Activated naive CD4-positive, alpha-beta T cell (primary cell): ENCODE data around the gene KMT2C.

Experiments used
- DNase-seq, 4 experiments: peaks; one replicate each; lab custom pipeline; 2025; lab: John Stamatoyannopoulos, UW

The KMT2C gene

GRCh38 chr7:152140560-152140959, 295.2 kb downstream of the KMT2C start:
- DNase-seq = no peak

DNA sequence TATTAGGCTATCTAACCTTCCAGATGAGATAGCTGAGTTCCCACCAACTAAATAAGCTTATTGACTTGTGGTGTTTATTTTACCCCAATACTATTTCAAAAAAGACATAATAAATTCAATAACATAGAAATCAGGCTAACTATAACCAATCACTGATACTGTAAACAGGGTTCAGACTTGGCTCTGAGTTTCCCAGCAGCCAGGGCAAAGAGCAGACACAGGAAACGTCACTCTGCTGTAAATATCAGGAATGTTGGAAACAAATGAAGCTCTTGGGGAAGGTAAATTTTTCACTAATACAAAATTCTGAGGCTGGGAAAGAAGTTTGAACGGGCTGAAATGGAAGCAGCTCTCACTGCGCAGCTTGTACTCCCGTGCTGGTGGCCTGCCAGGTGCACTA, 295.7 kb downstream of the KMT2C start:
- DNase-seq = no peak

DNA sequence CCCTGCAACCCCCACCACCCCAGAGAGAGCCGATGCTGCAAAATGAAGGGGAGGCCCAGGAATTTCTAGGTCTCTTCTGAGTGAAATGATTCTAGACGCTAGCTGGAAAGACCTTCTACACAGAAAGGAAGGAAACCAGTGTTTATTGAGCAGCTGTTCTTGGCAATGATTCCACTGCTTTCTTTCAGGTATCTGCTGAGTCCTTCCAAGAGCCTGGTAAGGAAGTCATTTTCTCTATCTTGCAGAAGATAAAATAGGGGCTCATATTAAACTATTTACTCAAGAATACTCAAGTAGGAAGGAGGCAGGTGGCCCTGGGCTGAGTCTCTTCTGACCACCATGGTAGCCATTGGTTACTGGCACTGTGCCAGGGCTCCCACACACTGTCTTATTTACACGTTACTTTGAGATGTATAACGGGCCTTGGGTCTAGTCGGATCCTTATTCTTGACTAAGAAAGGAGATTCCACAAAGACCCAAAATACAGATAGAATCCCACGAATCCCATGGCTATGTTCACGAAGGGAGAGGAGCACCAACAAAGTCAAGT, 298.3 kb downstream of the KMT2C start:
- DNase-seq = no peak

DNA sequence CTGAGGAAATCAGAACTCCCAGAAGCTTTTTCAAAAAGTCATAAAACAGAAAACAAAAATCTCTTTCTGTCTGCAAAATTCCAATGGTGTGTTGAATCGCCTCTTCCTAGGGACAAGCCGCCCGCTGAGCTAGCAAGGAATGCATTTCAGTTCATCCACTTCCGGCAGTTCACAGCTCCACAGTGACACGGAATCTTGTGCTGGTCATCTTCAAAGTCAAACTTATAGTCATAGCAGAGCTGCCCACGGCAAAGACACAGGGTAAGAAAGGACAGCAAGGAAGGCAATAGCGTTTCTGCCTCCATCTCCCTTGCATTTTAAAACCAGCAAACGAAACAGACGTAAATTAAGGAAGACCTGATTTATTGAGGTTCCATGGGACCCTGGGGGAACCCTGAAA, 299.1 kb downstream of the KMT2C start:
- DNase-seq = no peak

- no peak for DNase-seq
Observed at GRCh38 chr7:152133804-152134203, 302.0 kb downstream of the KMT2C start.

GRCh38 chr7:152132812-152133211, 303.0 kb downstream of the KMT2C start:
- no peak for DNase-seq

- DNase-seq = no peak
Observed at GRCh38 chr7:152131981-152132494, 303.8 kb downstream of the KMT2C start.

DNA sequence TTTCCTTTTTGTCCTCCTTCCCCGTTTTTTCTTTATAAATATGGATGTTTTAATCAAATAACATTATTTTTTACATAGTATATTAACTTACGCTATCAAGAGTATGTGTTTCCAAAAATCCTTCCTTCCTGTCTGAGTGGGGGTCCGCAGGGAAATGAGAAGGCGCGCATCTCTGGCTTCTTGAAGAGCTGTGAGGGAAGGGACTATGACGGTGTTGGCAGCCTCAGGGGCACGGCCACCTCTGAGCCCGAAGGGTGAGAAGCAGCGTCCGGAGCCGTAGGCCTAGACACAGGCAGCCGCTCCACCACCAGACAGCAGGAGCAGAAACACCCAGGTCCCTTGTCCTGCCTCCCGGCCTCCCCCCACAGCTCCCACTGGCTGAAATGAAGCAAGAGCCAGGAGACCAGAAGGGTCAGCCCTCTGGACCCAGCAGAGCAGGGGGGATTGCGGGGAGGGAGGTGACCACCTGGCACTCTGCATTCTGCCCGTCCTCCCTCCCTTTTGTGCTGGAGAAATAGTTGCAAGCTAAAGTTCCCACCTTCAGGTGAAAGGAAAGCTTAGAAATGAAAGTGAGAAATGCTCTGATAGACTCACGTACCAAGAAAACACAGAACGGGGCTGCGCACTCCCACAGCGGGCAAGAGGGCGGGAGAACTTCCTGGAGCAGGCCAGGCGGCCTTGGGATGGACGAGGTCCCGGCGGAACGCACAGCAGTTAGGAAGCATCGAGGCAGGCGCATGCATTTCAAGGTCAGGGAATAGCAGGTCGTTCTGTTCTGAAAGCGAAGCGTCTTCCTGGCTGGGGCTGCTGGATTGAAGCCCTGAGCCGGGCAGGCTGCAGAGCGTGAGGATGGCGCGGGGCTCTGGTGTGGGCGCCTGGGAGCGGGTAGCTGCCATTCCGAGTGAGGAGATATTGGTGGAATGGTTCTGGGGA, 304.9 kb downstream of the KMT2C start:
- no peak for DNase-seq

GRCh38 chr7:152129682-152130081, 306.1 kb downstream of the KMT2C start:
- DNase-seq = no peak

DNA sequence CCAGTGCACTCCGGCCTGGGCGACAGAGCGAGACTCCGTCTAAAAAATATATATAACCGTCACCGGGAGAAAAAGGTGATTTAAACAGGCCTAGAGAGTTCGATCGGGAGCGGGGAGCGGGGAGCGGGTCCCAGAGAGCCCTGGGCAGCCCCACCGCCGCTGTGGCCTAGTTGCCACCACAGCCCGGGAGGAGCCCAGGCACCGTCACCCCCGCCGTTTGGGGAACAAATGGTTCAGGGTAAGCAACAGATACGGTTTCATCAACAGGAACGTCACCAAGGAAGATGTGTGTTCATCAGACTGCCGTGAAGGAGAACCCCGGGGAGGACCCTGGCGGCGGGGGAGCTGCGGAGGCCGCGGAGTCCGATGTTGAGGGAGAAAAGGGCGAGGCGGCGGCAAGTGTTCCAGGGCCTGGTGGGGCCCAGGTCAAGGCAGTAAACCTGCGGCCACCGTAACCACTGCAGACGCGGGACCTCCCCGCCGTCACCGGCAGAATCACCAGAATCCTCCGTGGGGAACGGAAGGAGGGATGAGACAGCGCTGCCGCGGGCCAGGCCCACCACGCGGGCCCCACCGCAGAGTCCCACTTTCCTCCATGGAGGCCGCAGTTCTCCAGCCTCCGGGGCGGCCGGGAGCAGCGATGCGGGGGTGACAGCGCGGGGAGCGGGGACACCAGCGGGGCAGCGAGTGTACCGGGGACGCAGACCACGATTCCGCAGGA, 306.9 kb downstream of the KMT2C start:
- no peak for DNase-seq

DNA sequence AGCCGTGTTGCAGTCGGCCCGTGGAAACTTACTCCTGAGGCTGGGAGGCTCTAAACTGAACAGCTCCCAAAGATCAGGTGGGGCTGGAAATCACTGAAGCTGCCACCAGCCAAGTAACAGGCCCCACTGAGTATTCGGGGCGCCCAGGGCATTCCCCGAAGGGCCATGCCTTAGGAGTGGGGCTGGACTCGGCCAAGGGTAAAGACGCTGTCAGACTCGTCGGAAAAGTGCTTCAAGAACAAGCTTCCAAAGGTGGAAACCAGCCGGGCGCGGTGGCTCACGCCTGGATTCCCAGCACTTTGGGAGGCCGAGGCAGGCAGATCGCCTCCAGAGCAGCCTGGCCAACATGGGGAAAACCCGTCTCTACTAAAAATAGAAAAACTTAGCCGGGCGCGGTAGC, 307.6 kb downstream of the KMT2C start:
- no peak for DNase-seq

DNA sequence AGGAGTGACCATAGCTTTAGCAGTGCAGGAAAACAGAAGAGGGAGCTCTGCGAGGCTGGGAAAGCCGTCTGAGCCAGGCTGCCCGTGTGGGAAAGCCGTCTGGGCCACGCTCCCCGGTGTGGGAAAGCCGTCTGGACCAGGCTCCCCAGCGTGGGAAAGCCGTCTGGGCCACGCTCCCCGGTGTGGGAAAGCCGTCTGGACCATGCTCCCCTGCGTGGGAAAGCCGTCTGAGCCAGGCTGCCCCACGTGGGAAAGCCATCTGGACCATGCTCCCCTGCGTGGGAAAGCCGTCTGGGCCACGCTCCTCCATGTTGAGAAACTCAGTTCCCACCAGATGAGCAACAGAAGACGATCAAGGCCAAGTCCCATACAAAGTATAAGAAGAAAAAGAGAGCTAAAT, 308.6 kb downstream of the KMT2C start:
- no peak for DNase-seq

- no peak for DNase-seq
Observed at GRCh38 chr7:152126741-152127140, 309.1 kb downstream of the KMT2C start.

DNA sequence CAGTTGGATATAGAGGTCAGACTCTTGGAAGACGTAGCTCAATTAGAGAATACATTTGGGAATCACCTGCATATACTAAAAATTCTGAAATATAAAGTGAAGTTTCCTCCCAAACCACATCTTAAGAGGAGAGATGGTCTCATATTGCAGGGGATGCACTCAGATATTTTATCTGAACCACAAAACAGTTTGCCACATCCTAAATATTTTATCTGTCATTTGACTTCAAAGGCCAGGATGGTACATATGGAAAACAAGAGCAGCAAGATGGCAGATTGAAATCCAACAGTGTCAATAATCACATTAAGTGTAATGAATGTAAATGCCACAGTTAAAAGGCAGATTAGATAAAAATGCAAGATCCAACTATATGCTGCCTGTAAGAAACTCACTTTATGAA, 313.3 kb downstream of the KMT2C start:
- DNase-seq = no peak

DNA sequence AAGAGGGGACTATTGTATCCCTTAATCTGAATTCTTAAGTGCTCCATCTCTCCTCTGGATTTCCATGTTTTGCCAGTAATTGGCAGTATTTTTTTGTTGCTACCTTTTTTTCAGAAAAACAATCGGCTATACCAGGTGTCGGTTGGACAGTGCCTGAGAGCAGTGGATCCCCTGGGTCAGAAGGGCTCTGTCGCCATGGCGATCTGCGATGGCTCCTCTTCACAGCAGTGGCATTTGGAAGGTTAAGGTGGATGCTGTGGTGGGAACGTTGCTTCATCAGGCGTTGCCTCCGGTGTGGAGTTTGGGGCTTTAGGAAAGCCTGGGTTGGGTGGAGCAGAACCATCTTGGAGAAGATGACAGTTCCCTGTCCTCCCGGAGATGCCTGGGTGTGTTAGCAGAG, 314.4 kb downstream of the KMT2C start:
- DNase-seq = no peak

DNA sequence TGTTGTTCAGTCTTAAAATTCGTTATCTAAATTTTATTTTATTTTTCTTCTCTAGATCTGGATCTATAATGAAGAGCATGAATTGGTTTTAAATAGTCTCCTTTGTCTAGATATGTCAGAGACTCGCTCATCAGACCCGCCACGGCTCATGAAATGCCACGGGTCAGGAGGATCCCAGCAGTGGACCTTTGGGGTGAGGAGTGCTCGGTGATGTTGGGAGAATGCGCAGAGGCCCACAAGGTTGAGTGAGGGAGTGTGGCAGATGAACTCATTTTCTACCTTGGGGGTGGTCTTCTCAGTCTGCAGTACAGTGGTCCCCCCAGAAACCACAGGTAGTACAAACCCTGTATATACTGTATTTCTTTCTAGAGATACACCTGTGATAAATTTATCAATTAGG, 315.0 kb downstream of the KMT2C start:
- no peak for DNase-seq

DNA sequence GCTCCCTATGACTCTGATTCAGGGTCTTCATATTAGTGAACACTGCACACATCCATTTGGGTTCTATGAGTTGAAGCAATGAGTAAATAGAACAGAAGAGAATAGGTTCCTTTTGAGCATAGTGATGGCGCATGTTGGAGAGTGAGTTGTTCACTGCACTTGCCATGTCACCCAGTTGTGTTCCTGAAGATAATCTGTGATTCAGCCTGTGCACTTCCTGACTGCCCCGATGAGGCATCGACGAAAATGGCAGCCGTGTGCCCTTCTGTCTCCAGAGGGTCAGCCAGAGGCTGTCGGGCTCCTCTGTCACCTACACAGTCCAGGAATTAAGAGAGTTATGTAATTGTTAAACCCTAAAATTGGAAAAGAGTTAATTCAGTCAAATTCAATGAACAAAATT, 315.6 kb downstream of the KMT2C start:
- no peak for DNase-seq

DNA sequence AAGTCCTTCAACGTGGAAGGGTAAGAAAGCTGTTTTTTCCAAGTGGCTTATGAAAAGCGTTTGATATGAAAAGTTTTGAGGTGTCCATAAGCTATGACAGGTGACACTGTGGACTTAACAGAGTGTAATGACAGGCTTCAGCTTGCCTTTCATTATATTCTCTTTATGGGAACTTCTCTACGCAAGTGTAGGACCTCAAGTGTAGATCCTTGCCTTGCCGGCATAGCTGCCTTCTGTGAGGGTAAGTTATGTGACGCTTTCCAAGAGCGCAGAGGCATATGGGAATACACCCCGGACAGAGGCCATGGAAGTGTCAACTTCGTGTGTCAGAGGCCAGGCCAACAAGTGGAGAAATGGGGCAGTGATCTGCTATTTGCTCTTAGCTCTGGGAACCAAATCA, 318.4 kb downstream of the KMT2C start:
- no peak for DNase-seq

DNA sequence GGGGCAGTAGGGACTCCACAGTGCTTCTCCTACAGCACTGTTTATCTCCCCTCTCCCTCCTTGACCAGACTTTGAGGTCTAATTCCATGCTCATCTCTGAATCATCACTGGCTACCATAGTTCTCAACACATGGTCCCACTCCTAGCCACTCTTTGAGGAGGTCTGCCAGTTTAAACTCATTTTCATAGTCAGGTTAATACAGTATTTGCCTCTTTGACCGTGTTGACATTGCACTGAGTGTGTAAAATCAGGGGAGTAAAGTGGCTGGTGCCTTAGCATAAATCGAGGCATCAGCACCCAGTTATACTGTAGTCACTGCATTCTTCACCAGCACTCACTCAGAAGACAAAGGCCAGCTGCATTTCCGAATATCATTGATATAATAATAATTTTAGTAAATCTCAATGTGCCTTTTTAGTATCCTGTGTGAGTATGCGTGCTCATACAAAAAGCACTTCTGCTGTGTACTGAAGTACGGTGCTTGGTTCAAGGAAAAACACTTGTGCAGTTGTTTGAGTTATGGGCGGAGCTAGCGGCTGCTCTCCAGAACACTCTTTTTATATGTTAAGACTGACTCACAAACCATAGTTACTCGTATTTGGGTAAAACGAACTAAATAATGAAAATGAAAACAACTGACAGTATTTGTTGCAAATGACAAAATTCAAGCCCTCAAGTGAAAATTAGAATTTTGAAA, 320.6 kb downstream of the KMT2C start:
- DNase-seq = no peak

DNA sequence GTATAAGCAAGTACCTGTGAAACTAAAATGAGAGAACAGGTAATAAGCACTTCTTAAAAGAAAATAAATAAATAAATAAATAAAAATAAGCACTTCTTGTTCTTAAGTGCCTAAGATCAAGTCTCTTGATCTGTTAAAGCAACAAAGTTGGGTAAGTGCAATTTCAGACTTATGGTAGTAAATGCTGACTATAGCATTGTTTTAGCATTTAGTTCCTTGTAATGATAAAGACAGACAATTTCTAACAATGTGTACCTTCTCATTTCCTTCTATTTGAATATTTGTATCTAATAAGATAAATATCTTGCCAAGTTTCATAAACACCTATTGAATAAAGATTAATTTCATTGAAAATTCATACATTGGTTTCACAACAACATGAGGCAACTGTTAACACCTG, 323.0 kb downstream of the KMT2C start:
- no peak for DNase-seq

GRCh38 chr7:152108359-152108758, 327.4 kb downstream of the KMT2C start:
- no peak for DNase-seq

GRCh38 chr7:152107945-152108344, 327.9 kb downstream of the KMT2C start:
- DNase-seq = no peak
